ENCODE measurements around the gene ASTL. TPM values are rescaled to one million over a fixed set of nuclear protein-coding genes. Genes with fewer than 3 reads are reported as not detected.

Gene ASTL
- total RNA-seq, 1 experiment from 2014 or later: not detected

DNA sequence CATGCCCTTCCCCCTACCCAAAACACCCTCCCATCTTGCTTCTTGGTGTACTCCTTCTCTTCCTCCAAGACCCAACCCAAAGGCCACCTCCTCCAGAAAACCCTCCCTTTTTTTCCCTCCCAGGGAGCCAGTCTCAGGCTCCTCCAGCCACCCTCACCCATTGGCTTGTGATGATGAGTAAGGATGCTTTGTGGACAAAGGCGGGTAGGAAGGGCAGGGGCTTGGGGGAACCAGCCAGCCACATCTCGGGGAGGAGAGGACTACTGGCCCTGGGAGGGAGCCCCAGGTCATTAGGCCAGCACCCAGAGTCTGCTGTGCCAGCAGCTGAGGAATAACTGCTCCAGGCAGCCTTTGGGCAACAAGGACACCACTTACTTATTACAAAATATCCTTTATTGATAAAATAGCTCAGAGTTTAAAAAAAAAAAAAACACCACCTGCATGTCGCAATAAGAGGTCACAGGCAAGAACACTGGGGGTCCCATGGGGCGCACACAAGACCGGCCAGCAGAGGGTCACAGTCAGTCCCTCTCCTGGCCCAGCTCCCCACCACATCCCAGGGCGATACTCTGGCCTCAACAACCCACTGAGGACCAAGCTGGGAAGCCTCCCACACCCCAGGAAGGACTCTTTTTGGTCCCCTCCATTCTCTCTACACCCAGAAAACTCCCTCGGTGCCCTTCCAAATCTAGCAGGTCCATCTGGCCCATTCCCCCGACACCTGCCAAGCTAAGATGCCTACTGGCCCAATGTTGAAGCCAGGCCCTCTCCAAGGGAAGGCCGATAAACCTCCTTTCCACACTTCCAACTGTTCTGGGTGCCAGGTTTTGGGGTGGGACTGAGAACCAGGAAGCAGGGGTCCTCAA is 25.6 kb downstream of the ASTL start:
- DNase-seq (ENCODE audit: low spot score): no peak

DNA sequence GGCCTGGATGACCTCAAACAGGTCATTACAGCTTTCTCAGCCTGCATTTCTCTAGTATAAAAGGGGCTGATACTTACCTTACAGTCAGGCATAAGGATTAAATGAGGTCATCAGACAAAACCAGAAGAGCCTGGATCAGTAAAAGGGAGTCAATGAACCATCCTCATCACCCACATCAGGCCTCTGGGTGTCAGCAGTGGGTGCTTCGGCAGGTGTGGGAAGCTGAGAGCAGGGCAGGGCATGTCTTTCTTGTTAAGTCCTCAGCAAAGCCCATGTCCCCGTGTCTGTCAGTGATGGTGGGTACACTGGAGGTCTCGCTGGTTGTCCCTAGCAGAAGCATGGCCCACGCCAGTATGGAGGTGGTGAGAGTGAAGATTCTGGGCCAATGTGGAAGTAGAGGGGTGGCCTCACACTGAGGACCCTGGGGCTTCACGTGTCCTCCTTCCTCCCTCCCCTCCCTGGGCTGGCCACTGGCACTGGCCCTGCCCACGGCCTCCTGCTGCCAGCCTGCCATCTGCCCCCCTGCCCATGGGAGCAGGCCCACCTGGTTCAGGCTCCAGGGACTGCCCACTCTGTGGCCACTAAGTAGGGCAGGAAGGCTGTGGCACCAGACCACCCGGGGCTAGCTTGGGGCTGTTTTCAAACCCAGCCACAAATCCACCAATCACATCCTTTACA is 26.3 kb downstream of the ASTL start:
- no peak for DNase-seq (ENCODE audit: low spot score)

DNA sequence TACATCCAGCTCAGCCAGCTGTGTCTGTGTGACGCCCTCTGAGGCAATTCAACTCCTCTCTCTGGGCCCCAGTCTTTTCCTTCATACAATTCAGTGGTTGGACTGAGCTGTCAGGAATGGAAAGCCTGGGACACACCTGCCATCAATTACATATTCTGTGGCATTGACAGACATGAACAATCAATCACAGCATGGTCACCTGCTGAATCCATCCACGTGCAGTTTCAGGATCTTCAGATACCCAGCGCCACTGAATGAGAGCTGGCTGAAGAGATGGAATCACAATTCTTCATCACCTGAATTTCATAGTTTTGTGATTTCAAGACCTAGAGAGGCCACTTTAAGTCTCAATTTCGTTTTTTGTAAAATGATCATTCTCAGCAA is 27.1 kb downstream of the ASTL start:
- DNase-seq (ENCODE audit: low spot score): no peak

DNA sequence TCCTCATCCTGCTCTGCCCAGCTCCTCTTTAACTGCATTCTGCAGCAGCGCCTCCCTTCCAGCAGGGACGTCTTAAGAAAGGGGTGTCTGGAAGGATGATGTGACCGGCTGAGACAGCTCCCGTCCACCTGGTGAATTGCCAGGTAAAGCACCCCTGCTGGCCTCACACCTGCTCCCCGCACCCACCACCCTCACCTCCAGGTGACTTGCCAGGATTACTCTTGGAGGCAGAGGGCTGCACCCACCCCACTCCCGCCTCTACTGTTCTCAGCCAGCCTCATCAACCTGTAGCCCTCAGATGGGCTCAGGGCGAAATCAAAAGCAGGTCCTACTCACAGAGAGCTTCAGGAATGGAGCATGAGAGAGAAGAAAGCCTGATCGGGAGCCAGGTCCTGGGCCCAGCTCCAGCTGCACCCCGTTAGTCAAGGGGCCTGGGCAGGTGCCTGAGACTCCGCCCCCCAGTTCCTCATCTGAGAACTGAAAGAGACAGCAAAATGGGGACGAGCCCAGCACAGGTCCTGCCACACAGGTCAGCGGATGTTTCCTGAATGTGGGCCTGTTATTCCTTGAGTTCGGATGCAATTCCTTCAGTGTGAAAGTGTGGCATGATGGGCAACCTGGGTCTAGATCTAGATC is 27.6 kb downstream of the ASTL start:
- DNase-seq (ENCODE audit: low spot score): no peak

DNA sequence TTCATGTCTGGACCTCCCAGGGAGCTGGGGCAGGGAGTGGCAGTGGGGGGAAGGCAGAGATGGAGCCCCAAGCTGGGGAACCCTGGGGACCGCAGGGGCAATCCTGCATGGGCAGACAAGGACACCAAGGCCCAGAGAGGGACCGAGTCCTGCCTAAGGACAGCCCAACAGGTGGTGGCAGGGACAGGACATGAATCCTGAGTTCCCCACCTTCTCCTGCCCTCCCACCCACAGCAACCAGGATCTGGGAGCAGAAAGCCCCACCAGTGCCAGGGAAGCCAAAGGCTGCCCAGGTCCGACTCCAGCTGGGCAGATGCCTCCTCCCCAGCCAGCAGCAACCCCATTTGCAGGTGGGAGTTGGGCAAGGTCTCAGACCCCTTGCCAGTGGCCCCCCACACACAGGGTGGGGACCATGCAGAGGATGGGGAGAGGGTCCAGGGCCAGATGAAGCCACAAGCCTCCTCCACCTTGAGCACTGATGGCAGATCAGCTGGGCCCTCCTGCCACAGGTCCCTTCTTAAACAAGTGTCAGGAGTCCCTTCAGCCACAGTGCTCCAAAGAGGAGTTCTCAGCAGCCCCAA is 28.3 kb downstream of the ASTL start:
- no peak for DNase-seq (ENCODE audit: low spot score)

DNA sequence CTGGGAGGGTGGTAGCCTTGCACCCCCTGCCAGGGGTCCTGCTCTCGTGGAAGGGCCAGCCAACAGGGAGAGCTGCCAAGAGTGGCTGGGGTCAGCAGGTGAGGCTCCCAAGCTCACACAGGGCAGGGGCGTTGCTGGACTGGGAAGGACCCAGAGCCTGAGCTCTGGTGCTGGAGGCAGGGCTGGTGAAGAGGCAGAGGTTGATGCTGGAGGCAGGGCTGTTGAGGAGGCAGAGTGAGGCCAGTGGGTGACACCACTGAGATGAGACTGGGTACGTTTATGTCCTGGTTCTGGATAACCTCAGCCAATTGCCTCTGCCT is 29.0 kb downstream of the ASTL start:
- DNase-seq (ENCODE audit: low spot score): no peak

DNA sequence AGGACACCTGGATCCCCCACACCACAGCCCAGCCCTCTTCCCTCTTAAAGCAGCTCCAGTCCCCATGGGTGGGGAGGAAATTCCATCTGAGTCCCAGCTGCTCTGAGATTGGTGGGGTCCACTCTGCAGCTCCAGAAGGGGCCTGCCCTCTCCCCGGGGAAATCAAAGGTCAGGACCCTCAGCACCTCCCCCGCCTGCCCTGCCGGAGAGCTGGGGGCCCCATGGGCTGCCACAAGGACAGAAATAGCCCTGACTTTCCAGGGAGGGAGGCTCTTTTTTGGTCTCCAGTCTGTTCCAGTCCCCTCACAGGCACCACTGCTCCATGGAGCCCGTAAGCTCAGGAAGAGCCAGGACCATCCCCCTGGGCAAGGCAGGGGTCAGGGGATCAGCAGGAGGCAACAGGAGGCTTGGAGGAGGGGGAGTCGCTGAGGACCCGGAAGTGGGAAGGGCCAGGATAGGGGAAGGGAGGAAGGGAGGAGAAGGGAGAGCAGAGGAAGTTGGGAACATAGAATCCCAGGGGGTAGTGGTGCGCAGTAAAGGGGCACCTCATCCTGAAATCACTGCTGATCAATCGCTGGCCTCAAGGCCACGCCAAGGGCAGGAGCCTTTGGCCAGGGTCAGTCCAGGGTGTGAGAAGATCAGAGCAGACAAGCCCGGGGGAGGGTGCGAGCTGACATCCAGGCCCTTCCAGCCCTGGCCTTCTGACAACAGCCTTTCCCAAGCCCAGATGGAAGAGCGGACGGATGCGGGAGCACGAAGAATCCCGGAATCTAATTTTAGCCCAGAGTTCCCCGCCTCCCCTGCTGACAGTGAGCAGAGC is 29.6 kb downstream of the ASTL start:
- no peak for DNase-seq (ENCODE audit: low spot score)

DNA sequence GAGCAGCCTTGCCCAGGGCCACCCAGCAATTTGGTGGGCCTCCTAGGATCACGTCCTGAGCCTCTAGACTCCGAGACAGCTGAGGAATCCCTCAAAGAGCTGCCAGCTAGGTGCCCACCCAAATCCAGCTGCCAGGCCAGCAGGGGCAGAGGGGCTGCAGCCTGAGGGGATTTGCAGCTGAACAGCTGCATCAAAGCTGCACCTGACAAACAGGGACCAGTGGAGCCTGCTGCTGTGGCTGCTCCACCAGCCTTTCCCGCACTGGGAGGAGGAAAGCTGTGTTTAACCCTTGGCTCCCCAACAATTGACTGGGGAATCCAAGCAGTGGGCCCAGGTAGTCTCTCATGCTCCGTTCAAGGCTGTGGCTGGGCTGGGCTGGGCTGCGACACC is 30.2 kb downstream of the ASTL start:
- no peak for DNase-seq (ENCODE audit: low spot score)

DNA sequence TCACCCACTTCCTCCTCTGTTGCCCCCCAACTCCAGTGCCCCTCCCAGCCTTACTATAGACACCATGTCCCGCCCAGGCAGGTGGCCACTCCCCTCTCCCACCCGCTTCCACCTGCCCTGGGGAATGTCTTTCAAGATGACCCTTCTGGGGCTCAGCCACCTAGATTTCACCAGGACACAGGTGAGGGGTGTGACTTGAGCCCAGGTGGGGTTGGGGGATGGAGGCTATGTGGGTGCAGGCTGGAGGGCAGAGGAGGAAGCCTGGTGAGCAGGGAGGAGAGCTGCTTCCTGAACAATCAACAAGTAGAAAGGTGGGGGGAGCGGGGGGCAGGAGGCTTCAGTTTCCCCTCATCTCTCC is 30.6 kb downstream of the ASTL start:
- DNase-seq (ENCODE audit: low spot score): no peak

DNA sequence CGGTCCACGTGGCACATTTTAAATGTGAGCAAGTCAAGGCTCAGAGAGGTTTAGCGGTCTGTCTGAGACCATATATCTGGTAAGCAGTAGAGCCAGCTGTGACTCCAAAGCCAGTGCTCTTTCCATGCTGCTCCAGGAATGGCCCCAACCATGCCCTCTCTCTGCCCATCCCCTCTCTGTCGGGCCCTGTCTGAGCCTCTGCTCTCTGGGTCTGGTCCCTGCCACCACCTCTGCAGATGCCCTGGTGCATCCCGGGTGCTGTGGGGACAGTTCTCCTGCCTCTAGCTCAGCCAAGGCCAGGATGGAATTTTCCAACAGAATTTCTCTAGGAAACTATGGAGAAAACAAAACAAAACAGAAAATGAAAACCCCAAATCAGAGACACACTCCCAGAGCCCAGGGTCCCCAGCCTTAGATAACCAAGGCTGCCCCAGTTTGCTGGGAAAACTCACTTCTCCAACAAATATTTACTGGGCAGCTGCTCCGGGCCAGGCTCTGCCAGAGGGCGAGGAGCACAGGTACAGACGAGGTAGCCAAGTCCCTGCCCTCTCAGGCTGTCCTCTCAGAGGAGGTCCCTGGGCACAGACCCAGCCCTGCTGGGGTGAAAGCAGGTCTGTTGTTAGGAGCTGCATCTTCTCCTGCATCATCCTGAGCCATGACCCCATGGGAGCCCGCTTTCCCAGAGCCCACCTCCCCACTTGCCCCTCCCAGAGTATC is 31.2 kb downstream of the ASTL start:
- no peak for DNase-seq (ENCODE audit: low spot score)

DNA sequence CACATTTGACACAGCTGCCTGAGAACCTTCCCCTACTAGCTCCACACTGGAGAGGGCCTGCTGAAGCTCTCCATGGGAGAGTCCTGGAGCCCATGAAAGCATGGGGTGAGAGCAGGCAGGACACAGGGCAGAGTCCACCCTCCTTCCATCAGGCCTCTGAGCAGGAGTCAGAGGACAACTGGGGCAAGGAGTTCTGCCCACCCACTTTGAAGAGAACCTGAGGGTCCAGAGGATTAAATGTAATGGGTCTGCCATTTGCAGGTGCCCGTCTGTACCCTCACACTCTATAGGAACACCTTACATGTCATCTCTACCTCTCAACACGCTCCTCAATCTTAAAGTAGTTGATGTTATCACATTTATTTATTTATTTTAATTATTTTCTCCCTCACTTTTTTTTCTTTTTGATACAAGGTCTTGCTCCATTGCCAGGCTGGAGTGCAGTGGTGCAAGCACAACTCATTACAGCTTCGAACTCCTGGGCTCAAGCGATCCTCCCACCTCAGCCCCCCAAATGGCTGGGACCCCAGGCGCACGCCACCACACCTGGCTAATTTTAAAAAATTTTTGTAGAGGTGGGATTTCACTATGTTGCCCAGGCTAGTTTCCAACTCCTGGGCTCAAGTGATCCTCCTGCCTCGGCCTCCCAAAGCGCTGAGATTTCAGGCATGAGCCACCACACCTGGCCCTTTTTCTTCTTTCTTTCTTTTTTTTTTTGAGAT is 32.1 kb downstream of the ASTL start:
- no peak for DNase-seq (ENCODE audit: low spot score)

DNA sequence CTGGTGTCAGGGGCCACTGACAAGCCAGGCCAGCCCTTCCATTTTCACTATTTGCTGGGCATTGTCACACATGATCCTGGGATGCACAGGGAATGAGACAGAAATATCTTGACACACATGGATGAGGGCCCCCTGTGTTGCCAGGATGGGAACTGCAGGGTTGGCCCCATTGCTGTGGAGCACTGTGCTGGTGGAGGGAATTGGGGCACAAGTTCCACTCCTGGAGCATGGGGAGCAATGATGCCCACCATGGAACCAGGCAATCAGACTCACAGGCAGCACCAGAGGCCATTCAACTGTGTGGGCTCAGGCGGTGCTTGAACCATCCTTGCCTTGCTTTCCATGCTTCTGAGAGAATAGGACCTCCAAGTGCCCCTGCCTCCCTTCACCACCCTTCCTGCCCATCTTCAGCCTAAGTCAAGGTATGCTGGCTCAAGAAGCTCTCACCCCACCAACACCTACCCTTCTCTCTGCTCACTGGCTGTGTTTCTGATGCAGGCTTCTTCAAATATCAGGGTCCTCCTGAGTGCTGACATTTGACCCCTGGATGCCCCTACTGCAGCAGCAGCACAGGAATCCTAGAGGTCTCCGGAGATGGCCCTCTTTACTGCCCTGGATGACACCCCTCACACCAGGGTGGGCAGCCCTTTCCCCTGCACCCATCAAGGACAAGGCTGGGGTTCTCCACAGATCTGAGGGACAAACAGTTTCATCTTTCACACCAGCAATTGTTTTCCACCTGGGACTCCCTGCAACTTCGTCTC is 33.0 kb downstream of the ASTL start:
- DNase-seq (ENCODE audit: low spot score): no peak

DNA sequence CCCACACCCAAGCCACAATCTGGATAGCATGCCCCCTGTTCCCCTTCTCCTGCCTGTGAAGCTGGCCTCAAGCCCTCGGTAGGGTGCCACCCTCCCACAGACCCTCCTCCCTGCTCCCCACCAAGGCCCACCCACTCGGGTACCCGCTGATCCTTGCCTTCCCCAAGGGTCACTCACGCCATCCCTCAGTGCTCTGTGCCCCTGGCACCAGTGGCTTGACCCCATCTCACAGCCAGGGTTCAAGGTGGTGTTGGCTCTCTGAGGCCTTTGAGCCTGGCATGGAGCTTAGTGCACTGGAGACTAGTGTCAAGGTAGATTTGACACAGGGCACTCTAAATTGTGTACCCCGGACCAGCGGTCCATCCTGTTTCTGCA is 33.8 kb downstream of the ASTL start:
- no peak for DNase-seq (ENCODE audit: low spot score)

DNA sequence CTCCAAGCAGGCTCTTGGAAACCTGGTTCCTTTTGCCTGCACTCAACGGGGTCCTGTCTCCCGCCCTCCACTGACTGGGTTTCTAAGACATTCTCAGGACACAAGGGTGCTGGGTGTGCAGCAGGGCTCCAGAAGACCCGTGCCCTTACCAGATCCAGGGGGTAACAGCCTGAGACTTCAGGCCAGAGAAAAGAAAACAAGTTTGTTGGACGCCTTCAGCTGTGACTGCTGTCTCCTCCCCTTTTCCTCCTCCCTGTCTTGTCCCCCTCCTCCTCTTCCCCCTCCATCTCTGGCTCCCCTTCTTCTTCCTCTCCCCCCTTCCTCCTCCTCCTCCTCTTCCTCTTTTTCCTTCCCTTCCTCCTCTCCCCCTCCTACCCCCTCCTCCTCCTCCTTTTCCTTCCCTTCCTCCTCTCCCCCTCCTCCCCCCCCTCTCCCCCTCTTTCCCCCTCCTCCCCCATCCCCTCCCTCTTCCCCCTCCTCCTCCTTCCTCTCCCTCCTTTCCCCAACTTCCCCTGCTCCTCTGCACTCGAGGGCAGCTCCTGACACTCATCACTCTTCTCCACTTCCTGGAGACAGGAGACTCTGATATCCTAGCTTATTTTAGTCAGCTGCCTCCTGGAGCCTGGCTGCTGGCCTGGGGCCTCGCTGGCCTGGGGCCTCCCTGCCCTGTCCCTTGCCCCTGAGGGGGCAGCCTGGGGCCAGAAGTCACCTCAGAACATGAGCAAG is 34.4 kb downstream of the ASTL start:
- no peak for DNase-seq (ENCODE audit: low spot score)

DNA sequence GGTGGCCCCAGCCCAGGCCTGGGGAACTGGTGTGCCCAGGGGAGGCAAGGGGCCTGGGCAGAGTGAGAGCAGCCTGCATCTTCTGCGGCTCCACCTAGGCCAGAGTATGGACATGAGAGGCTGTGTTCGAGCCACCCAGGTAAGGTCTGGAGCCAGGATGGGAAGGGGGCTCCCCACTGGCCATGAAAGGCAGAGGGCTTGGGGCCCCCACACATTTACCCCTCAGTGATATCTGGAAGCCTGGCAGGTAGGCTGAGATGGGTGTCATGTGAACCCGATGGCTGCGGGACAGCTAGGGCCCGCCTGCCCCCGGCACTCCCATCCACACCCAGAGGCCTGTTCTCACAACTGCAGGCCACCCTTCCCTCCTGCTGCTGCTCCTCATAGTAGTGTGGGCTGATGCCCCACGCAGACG is 35.1 kb downstream of the ASTL start:
- DNase-seq (ENCODE audit: low spot score): no peak

DNA sequence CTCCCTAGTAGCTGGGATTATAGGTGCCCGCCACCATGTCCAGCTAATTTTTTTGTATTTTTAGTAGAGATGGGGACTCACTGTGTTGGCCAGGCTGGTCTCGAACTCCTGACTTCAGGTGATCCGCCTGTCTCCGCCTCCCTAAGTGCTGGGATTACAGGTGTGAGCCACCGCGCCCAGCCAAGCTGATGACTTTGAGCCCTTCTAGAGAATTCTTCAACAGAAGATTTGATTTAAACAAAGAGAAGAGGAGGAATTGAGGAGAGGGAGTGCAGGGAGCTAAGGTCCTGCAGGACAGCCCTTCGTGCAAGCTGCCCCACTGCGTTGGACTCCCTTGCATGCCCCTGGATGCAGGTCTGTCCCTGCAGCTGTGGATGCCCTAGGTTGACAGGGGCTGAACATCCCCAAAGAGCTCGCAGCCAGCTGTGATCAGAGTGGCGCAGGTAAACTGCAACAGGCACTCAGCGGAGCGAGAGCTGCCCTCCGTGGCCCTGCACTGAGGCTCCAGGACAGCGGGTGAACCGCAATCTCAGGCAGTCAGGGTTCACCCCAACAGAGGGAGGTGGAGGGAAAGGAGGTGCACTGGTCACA is 35.6 kb downstream of the ASTL start:
- no peak for DNase-seq (ENCODE audit: low spot score)

DNA sequence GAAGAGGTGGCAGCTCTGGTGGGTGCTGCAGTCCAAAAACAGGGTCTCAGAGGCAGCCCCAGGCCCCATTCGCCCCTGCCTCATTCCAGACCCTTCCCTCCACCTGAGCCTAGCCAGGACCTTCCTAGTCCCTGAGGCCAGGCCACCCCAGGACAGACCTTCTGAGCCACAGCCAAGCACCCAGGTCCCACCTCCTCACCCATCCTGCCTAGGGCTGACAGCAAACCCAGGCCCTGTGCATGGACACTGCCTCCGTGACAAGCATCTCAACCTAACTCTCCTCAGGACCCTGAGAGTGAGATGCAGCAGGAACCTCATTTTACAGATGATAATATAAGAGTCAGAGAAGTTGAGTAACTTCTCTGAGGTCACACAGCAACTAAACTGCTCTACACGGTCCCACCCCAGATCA is 37.4 kb downstream of the ASTL start:
- DNase-seq (ENCODE audit: low spot score): no peak

DNA sequence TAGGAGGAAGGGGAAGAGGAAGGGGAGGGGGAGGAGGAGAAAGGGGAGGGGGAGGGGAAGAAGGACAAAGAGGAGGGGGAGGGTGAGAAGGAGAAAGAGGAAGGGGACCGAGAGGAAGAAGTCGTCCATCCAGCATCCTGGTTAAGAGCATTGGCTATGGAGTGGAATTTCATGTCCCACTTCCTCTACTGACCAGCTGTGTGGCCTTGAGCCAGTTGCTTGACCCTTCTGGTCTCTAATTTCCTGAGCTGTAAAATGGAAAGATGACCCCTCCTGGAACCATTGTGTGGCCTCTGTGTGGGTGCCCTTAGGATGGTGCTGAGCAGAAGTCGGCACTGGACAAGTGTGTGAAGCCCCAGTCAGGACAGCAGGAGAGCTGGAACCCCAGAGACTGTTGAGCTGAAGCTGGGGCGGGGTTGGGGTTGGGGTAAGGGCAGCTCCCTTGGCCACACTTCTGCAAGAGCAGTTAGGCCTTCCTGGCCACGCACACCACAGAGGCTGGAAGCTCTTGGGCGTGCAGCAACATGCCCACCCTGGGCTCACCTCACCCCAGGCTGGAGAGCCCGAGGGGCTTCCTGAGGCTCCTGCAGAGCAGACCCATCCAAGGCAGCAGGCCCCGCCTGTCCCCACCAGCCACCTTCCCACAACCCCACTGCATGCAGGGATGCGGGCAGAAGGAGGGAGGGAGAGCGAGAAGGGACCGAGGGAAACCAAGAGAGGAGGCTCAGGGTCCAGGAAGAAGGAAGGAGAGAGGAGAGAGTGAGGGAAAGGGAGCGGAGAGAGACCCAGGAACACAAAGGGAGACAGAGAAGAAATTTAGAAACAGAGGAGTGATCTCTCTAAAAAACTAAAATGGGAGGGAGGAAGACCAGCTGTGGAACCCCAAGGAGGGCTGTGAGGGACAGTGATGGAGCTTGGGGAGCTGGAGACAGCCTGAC is 38.2 kb downstream of the ASTL start:
- no peak for DNase-seq (ENCODE audit: low spot score)
